Left lung (tissue), 10 donors: ENCODE measurements around the gene NRDC. TPM values are rescaled to one million over a fixed set of nuclear protein-coding genes. Genes with fewer than 3 reads are reported as not detected.

Source experiments
- ATAC-seq: fragments of 200-7000 bp; cut with Tn5 transposase; one replicate; pipeline ENCODE4 v1.9.1; 2020; ENCODE audit warnings: moderate library complexity
- DNase-seq, 4 donors: peaks; one replicate each; pipeline ENCODE4 v3.0.0-alpha.2; 2013 to 2020
- H3K27ac ChIP-seq, 2 donors: fragments of 200-600 bp; sonication (generic) in 1 of 2; one replicate each; pipeline versions ENCODE4 v1.5.0 to v1.8.0; 2020 to 2021
- H3K27me3 ChIP-seq, 2 donors: fragments of 200-600 bp; sonication (generic) in 1 of 2; one replicate each; pipeline versions ENCODE4 v1.5.0 to v1.8.0; 2020 to 2021
- H3K36me3 ChIP-seq, 2 donors: fragments of 200-600 bp; sonication (generic) in 1 of 2; one replicate each; pipeline versions ENCODE4 v1.5.0 to v1.8.0; 2020 to 2021
- H3K4me1 ChIP-seq, 2 donors: fragments of 200-600 bp; one replicate each; pipeline ENCODE4 v1.8.0; 2021
- H3K4me3 ChIP-seq, 2 donors: fragments of 200-600 bp; sonication (generic) in 1 of 2; one replicate each; pipeline versions ENCODE4 v1.5.0 to v1.8.0; 2020 to 2021; ENCODE audit warnings: mild to moderate bottlenecking in 1 of 2
- H3K9me3 ChIP-seq, 2 donors: fragments of 200-600 bp; sonication (generic) in 1 of 2; one replicate each; pipeline versions ENCODE4 v1.5.0 to v1.8.0; 2020 to 2021
- CTCF ChIP-seq, 2 donors: fragments of 200-600 bp; sonication (generic) in 1 of 2; IDR thresholded peaks; one replicate each; pipeline versions ENCODE4 v1.5.0 to v1.8.0; 2021; ENCODE audit warnings: antibody characterized with exemption in 2 of 2
- intact Hi-C, 2 donors: fragments of 100-400 bp; cut with DNase I; formaldehyde crosslinking; loops; one replicate each; pipeline versions ENCODE4 v1.11.2 to v1.14.2; 2022
- polyA plus RNA-seq, 6 donors: library from polyadenylated mRNA; unstranded; fragments of 120-200 nt; gene quantifications; one replicate each; pipeline ENCODE4 v1.2.1, GENCODE V29; 2013; ENCODE audit not compliant: insufficient read length in 6 of 6
- total RNA-seq, 2 donors: library from RNA; stranded (reverse); fragmentation: NEBNext Ultra II Directional; extraction: Animal tissue kit (Norgen Biotek cat#: 25700); gene quantifications; one replicate each; pipeline ENCODE4 v1.2.1, GENCODE V29; 2021
- donor health status: DM: no; HTN: yes; CAD: no.
- donor health status: DM: no; HTN: no; CAD: no.

NRDC gene
- total and polyA plus RNA-seq, 8 donors: 101 to 176 (median 153) TPM

GRCh38 chr1:51924455-51924854, 45.9 kb upstream of the NRDC start:
- no peaks in the 10 kb centered on the region for H3K36me3 ChIP-seq
- H3K27me3 ChIP-seq: peaks cover 8 to 86% of the 10 kb centered on the region in 2 donors

GRCh38 chr1:51922040-51922439, 43.5 kb upstream of the NRDC start:
- H3K27ac ChIP-seq: no peak overlapping the region
- H3K9me3 ChIP-seq: no peaks in the 10 kb centered on the region
- no peaks in the 10 kb centered on the region for H3K4me1 ChIP-seq
- H3K36me3 ChIP-seq: no peaks in the 10 kb centered on the region
- ATAC-seq: no peak
- no peak for TF ChIP-seq CTCF (IDR thresholded peaks at IDR 0.05)
- no peak overlapping the region for H3K4me3 ChIP-seq
- intact Hi-C loops: no loop called here
- H3K27me3 ChIP-seq: peaks cover 8 to 78% of the 10 kb centered on the region in 2 donors
- DNase-seq: no peak

More at GRCh38 chr1:51924455-51924854, 45.9 kb upstream of the NRDC start:
- intact Hi-C loops: no loop called here
- no peak for TF ChIP-seq CTCF (IDR thresholded peaks at IDR 0.05)
- DNase-seq: no peak
- H3K4me1 ChIP-seq: no peaks in the 10 kb centered on the region
- no peak overlapping the region for H3K4me3 ChIP-seq
- no peaks in the 10 kb centered on the region for H3K9me3 ChIP-seq
- no peak for ATAC-seq
- no peak overlapping the region for H3K27ac ChIP-seq

- Histone ChIP-seq H3K36me3 (no peaks in the 10 kb centered on the region), H3K4me3 (no peak overlapping the region), H3K27ac (no peak overlapping the region), H3K9me3 (no peaks in the 10 kb centered on the region), H3K4me1 (no peaks in the 10 kb centered on the region), H3K27me3 (peaks cover 8 to 66% of the 10 kb centered on the region in 2 donors)
- ATAC-seq (no peak), DNase-seq (no peak)
- intact Hi-C loops: no loop called here
- TF ChIP-seq CTCF (IDR thresholded peaks at IDR 0.05): no peak
These were observed 41.6 kb upstream of the NRDC start for GRCh38 chr1:51920130-51920529.

GRCh38 chr1:51919684-51920083, 41.2 kb upstream of the NRDC start:
- H3K4me3 ChIP-seq: no peak overlapping the region
- peaks cover 8 to 62% of the 10 kb centered on the region in 2 donors for H3K27me3 ChIP-seq
- intact Hi-C loops: no loop called here
- ATAC-seq (no peak), DNase-seq (no peak)
- no peak for TF ChIP-seq CTCF (IDR thresholded peaks at IDR 0.05)
- no peaks in the 10 kb centered on the region for H3K4me1 ChIP-seq
- no peak overlapping the region for H3K27ac ChIP-seq
- H3K9me3 ChIP-seq: no peaks in the 10 kb centered on the region
- H3K36me3 ChIP-seq: no peaks in the 10 kb centered on the region

- DNase-seq (no peak), ATAC-seq (no peak)
- Histone ChIP-seq H3K27me3 (peaks cover 8 to 42% of the 10 kb centered on the region in 2 donors), H3K27ac (no peak overlapping the region), H3K4me1 (no peaks in the 10 kb centered on the region), H3K9me3 (no peaks in the 10 kb centered on the region), H3K36me3 (no peaks in the 10 kb centered on the region), H3K4me3 (no peak overlapping the region)
- TF ChIP-seq CTCF (IDR thresholded peaks at IDR 0.05): no peak
- intact Hi-C loops: no loop called here
These were observed 38.3 kb upstream of the NRDC start for GRCh38 chr1:51916587-51917405.
